ENCODE data around the gene NECAB3. TPM values are rescaled to one million over a fixed set of nuclear protein-coding genes. Genes with fewer than 3 reads are reported as not detected.

Gene NECAB3
- total and polyA plus RNA-seq, 2 of the 13 experiments (the other 11 are each of a cell fraction or from before 2014, with no cell fraction given), result 61.5 to 65.5 TPM

GRCh38 chr20:33684533-33685327 lies 10.5 kb upstream of the NECAB3 start (continued):
- TF ChIP-seq CSRNP2 (CRISPR knock-in tag; conservative IDR thresholded peaks at IDR 0.05; ENCODE audit: low read depth) (no peak), ZNF382 (CRISPR knock-in tag; IDR thresholded peaks at IDR 0.05; ENCODE audit: borderline replicate concordance) (no peak), RERE (CRISPR knock-in tag; IDR thresholded peaks at IDR 0.05; ENCODE audit: low read depth) (no peak), ERF (CRISPR knock-in tag; IDR thresholded peaks at IDR 0.05) (0 out of 2 replicates have a peak, but pooled peaks have one; percentile 7), ZNF800 (CRISPR knock-in tag; IDR thresholded peaks at IDR 0.05) (no peak), REST (IDR thresholded peaks at IDR 0.05; ENCODE audit: borderline replicate concordance in 1 of 2, low read depth in 1 of 2, low read length in 2 of 2) (no peak), GFI1 (CRISPR knock-in tag; IDR thresholded peaks at IDR 0.05; ENCODE audit: borderline replicate concordance) (no peak), ZNF414 (CRISPR knock-in tag; IDR thresholded peaks at IDR 0.05) (no peak), PHF8 (CRISPR knock-in tag; IDR thresholded peaks at IDR 0.05) (no peak), NR2F2 (IDR thresholded peaks at IDR 0.05; ENCODE audit: borderline replicate concordance, low read depth) (no peak), ZNF615 (CRISPR knock-in tag; IDR thresholded peaks at IDR 0.05; ENCODE audit: borderline replicate concordance) (no peak), NR3C1 (CRISPR knock-in tag; IDR thresholded peaks at IDR 0.05) (no peak), ATF1 (CRISPR knock-in tag; IDR thresholded peaks at IDR 0.05) (no peak)
